LNCAP (cell line): ENCODE data around the gene CD276.

Experiments
- TF ChIP-seq, protein P1 (sequence below): fragments of 450-650 bp; IDR thresholded peaks from 2 replicates; pipeline ENCODE4 v1.5.1; 2017; ENCODE audit warnings: mild to moderate bottlenecking

Gene CD276

DNA sequence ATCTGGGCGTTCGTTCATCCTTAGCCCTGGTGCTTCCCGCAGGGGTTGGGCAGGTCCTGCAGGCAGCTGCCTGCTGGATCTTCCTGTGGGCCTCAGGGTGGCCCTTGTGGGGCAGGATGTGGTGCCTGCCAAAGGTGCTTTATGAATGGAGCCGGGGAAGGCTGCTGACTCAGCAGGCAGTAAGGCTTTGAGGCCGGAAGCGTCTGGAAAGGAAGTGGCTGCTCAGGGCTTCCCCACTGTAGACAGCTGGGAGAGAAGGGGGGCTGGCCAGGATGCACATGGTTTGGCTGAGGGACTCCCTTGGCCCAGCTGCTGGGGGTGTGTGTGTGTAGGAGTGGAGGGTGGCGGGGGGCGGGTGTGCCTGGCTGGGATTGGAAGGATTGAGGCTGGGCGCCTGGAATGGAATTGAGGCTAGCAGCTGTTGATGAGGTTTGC is 12.9 kb downstream of the CD276 start:
- TF ChIP-seq, protein P1, sequence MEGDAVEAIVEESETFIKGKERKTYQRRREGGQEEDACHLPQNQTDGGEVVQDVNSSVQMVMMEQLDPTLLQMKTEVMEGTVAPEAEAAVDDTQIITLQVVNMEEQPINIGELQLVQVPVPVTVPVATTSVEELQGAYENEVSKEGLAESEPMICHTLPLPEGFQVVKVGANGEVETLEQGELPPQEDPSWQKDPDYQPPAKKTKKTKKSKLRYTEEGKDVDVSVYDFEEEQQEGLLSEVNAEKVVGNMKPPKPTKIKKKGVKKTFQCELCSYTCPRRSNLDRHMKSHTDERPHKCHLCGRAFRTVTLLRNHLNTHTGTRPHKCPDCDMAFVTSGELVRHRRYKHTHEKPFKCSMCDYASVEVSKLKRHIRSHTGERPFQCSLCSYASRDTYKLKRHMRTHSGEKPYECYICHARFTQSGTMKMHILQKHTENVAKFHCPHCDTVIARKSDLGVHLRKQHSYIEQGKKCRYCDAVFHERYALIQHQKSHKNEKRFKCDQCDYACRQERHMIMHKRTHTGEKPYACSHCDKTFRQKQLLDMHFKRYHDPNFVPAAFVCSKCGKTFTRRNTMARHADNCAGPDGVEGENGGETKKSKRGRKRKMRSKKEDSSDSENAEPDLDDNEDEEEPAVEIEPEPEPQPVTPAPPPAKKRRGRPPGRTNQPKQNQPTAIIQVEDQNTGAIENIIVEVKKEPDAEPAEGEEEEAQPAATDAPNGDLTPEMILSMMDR: no peak

DNA sequence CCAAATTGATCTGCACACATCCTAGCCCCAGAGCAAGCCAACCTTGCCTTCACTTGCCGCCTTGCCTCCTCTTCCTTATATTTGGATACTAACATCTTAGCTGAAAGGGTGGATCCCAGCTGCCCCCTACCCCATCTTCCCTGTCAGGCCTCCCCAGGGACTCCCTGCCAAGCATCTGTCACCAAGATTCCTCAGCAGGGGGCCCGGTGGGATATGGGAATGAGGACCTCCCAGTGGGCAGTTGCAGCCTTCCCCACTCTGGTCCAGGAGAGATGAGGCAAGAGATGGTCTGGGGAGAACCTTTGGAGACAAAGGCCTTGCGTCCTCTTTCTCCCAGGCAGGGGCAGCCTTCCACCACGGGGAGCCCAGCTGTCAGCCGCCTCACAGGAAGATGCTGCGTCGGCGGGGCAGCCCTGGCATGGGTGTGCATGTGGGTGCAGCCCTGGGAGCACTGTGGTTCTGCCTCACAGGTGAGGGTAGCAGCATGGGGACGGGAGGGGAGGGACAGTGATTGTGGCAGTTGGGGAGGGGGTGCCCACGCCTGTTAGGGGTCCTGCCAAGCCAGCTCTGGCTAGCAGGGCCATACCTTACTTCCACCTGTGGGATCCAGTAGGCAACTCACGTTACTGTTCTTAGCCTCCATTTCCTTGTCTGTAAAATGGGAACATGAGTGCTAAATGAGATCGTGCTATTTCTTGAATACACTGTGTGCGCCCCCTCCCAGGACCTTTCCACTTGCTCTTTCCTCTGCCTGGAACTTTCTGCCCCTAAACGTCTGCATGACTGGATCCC is 15.3 kb downstream of the CD276 start:
- TF ChIP-seq, protein P1: no peak

DNA sequence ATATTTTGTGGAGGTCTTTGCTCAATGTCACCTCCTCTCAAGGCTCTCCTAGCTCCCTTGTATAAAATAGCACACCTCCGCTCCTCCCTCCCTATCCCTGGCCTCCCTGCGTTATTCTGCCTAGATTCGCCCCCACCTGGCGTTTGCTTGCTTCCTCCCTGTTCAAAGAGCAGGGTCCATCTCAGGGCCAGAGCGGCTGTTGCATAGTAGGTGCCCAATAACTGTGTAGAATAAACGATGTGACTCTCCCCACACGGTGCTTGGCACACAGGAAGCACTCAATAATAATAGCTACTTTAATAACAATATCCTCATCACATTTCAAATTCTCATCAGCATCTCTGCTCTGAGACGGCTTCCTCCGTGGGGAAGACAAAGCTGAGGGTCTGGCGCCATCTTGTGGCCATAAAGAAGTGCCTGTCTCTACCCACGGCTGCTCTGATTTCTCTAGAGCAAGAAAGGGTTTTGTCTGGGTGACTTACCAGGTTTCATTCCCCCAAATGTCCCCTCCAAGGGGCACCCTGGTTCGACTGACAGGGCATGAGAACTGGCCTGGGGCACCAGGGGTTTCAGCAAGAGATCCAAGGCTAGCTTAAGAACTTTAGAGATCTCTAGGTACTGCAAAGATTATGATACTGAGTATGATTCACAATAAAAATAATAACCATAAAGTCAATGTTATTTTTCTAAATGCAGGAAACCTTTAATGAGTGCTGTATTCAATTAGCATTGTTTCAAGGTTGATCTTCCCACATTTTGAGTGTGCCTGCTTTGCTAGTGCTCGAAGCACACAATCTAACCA is 16.1 kb downstream of the CD276 start:
- TF ChIP-seq, protein P1: peak; percentile 90

DNA sequence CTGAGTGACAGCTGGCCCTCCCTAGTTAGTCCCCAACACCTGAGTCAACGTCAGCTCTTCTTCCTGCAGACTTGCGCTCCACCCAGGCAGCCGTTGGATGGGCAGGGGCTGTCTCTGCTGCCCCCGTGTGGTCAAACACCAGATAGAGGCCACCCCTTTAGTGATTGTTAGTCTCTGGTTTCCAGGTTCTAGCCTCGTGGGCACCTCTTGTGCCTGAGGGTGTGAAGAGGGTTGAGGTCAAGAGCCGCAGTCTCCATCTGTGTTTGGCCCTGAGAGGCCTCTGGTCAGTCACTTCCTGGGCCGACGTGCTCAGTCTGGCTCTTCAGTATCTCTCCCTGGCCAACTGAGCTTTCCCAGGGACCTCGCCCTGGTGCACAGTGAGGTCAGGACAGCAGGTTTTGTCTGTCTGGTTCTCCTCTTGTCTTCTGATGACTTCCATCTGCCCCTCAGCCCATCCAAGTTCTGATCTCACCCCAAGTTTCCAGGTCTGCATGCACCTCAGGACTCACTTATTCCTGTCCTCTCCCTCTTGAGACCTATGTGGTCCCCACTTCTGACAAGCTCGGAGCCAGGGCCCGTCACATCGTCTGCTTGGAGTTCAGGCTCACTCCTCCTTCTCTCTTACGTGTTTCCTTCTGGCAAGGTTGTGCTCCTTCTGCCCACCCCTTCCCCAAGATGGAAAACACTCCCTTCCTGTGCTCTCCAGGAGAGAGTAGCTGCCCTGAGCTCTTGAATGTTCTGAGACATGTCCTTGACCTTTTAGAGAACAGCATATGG is 20.9 kb downstream of the CD276 start:
- TF ChIP-seq, protein P1: peak; percentile 77

DNA sequence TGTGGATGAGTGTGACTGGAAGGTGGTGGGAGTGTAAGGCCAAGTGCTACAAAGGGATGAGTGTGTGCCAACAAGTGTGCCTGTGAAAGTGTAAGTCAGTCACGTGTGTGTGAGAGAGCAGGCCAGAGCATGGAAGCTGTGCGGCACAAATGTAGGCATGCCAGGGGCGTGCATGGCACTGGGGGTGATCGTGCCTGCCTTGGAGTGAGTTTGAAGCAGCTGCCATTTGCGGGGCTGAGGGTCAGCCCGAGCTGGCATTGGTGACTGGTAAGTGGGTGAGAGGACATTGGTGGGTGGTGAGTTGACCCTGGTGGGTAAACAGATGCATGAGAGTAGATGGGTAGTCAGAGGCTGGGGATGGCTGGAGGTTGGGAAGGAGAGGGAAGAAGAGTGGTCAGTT is 24.5 kb downstream of the CD276 start:
- TF ChIP-seq, protein P1: no peak

DNA sequence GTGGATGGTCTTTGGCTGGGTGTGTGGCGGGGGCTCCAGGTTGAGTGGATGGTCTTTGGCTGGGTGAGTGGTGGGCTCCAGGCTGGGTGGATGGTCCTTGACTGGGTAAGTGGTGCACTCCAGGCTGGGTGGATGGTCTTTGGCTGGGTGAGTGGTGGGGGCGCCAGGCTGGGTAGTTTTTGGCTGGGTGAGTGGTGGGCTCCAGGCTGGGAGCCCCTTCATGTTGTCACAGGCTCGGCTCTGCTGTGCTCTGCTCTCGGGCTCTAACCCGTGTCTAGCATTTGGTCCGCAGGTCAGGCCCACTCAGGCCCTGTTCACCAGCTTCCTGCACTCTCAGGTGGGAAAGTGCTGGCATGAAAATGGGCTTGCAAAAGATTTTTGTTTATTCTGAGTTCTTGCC is 25.1 kb downstream of the CD276 start:
- TF ChIP-seq, protein P1: no peak

DNA sequence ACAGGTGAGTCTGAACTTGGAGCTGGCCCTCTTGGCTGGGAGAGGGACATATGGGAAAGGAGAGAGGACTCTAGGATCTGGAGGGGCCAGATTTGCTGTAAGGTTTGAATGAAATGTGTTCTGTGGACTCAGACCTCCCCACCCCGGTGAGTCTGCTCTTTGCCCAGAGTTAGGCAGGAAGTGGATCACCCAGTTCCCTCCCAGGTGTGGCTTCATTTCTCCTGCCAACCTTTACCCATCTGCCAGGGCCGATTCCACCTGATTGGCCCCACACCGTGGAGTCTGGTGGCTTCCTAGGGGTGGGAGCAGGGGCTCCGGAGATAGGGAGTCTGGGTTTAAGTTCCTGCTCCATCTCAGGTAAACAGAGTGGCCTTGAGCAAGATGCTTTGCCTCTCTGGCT is 25.5 kb downstream of the CD276 start:
- TF ChIP-seq, protein P1: no peak
